GOT3 (cell line): ENCODE measurements around the gene EXT2.

Source experiments
- DNase-seq: peaks from one replicate; lab custom pipeline; 2025; ENCODE audit warnings: mixed read lengths; lab: John Stamatoyannopoulos, UW

Gene EXT2

DNA sequence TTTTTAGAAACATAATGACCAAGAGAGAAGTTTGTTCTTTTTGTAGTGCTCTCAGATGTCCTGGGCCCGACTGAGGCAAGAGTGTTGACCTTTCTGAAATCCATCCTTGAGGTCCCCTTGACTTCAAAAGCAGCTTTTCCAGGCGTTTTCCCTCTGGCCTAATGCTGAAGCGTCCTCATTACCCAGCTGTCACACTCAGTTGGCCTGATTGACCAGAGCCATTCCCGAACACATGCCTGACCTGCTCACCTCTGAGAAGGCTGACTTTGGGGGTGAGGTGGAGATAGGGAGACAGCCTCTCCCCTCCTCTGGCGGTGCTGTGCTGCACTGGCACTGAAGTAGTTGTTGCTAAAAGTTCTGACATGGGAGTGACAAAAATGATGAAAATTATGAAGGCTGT, 147.6 kb downstream of the EXT2 start:
- DNase-seq = no peak

DNA sequence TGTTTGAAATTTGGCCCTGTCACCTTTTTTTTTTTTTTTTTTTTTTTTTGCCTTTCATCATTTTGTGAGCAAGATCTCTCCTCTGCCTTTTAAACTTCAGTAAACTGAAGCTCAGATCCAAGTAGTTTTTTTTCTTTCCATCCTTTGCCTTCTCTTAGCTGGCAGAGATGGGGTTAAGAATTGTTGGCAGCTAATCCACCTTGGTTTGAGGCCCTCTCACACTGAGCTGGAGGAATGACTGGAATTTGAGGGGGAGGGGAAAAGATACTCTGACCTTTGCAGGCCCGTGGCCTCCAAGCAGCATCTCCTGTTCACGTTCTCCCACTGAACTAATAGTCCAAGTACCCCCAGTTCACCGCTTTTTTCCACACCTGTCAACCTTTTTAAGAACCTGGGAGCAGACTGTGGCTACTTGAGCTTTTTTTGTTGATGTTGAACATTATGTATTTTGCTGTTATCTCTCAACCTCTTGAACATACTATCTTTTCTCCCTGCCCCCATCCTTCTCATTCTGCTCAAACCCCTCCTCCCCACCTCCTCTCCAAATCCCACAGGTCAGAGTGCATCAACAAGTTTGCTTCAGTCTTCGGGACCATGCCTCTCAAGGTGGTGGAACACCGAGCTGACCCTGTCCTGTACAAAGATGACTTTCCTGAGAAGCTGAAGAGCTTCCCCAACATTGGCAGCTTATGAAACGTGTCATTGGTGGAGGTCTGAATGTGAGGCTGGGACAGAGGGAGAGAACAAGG, 148.3 kb downstream of the EXT2 start:
- DNase-seq = no peak

DNA sequence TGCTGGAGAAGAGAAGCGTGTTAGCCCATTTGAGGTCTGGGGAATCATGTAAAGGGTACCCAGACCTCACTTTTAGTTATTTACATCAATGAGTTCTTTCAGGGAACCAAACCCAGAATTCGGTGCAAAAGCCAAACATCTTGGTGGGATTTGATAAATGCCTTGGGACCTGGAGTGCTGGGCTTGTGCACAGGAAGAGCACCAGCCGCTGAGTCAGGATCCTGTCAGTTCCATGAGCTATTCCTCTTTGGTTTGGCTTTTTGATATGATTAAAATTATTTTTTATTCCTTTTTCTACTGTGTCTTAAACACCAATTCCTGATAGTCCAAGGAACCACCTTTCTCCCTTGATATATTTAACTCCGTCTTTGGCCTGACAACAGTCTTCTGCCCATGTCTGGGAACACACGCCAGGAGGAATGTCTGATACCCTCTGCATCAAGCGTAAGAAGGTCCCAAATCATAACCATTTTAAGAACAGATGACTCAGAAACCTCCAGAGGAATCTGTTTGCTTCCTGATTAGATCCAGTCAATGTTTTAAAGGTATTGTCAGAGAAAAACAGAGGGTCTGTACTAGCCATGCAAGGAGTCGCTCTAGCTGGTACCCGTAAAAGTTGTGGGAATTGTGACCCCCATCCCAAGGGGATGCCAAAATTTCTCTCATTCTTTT, 149.3 kb downstream of the EXT2 start:
- DNase-seq = no peak

DNA sequence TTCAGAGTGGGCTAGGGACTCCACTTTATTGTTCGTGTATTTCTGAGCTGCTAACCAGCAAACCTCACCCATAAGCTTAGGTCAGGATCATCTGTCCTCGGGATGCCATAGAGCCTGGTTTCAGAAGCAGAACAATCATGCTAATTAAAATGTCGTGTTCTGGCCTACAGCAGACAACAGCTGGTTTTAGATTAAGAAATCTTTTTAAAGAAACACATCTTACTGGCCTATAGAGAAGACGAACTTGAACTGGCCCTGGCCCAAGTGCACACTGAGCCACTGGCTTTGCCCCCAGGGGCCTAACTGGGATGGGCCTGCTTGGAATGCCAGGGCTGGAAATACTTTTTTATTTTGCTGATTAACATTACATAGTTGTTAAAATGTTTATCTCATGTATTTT, 151.2 kb downstream of the EXT2 start:
- DNase-seq = no peak

DNA sequence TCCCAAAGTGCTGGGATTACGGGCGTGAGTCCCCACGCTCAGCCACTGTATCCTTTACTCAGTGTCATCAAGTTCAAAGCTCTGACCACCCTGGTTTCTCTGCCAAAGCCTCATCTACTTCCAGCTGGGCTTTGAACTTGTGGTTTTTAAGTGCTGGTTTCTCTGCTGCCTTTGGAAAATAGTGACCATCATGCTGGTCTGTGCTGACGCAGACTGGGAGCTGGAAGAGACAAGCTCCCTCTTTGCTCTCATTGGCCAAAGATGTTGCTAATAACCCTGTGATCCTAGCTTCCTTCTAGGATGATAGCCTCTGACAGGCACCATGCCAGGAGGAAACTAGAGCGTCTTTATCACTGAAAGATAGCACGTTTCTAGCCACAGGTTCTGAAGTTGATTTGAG, 152.0 kb downstream of the EXT2 start:
- DNase-seq = no peak

DNA sequence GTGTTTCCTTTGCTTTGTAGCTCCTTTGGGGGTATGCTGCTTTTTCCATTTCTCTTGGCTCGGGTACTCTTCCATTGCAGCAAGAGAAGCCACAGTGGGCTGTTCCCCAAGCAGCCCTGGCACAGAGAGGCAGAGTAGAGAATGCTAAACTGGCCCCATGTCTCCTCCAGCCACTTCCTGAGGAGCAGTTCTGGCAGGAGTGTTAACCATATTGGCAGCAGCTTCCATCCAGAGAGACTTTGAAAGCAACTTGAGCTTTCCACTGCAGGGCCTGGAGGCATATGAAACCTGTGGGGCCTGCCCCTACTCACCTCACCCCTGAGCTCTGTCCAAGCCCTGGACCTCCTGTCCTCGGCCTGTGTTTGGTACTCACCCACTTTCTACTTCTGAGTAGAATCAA, 152.6 kb downstream of the EXT2 start:
- DNase-seq = no peak

DNA sequence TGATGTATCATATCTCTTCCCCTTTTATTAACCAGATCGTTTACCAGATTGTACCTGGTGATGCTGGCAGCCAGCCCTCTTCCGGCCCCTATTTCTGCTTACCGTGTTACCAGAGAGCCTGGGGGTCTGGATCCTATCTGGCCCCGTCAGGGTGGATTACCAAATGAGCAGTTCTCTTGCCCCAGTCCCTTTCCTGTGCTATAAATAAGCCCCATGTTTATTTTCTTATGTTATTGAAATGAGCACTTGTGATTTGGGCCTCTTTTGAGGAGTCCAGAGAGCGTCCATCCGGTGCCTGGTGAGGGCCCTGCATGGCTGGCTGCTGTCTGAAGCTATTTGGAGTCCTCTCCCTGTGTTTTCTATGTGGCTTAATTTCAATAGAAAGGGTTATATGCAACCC, 154.9 kb downstream of the EXT2 start:
- no peak for DNase-seq

DNA sequence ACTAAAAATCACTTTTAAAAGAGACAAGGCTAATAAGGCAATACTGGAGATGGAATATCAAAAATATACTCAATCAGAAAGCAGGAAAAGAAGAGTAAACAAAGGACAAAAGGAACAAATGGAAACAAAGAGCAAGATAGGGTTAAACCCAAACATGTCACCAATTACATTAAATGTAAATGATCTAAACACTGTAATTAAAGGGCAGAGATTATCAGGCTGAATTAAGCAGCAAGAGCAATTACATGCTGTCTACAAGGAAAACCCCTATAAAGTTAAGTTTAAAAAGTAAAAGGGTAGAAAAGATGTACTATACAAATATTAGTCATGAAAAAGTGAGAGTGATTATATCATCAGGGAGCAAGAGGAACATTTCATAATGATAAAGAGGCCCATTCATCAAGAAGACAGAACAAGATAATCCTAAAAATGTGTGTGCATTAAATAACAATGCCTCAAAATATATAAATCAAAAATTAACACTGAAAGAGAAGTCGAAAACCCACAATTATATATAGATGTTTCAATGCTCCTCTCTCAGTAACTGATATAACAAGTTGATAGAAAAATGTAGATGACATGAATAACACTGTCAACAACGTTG, 157.6 kb downstream of the EXT2 start:
- DNase-seq = no peak

DNA sequence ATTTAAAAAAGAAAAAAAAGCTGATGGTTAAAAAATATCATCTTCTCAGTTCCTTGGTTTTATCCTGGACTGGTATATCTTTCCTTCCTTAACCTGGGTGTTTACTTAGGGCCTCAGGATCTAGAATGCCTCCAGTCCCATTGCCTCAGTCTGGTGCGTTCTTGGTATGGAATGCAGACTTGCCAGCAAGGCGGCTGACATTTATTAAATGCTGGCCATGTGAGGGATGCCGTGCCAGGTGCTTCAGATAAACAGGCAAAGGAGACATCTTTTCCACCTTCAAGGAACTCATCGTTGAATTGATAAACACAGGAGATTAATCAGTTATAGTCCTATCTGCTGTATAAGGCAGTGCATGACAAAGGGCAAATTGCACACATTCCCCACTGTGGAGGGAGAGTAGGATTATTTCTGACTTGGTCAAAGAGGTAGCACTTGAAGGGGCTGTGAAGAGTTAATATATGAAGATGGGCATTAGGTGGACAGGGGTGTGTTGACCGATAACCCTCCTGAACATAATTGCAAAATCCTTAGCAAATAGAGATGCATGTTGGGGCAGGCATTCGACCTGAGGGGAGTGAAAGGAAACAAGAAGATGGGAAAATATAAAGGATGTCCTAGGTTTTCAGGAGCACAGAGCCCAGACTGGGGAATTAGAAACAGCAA, 160.1 kb downstream of the EXT2 start:
- DNase-seq = no peak

DNA sequence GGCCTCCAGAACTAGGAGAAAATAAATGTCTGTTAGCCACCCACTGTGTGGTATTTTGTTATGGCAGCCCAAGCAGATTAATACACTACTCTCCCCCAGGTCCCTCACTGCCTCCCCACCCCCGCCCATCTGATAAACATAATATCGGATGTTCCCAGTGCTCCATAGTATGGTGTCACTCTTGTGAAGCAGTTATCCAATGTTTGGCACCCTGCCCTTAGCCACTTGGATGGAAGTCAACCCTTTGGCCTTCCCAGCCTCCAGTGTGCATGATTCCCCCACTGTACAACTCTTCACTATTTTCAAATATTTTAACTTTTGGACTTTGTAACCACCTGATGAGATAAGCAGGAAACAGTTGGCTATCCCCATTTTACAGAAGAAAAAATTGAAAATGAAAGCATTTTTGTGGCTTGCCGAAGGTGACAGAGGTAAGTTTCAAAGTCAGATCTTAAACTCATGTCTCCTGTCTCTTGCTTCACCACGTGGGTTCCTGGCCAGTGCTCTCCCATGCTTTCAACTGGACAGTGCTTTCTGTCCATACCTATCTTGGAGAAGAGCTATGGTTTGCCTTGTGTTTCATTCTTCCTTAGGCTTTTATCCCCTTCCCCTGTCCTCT, 161.3 kb downstream of the EXT2 start:
- no peak for DNase-seq

DNA sequence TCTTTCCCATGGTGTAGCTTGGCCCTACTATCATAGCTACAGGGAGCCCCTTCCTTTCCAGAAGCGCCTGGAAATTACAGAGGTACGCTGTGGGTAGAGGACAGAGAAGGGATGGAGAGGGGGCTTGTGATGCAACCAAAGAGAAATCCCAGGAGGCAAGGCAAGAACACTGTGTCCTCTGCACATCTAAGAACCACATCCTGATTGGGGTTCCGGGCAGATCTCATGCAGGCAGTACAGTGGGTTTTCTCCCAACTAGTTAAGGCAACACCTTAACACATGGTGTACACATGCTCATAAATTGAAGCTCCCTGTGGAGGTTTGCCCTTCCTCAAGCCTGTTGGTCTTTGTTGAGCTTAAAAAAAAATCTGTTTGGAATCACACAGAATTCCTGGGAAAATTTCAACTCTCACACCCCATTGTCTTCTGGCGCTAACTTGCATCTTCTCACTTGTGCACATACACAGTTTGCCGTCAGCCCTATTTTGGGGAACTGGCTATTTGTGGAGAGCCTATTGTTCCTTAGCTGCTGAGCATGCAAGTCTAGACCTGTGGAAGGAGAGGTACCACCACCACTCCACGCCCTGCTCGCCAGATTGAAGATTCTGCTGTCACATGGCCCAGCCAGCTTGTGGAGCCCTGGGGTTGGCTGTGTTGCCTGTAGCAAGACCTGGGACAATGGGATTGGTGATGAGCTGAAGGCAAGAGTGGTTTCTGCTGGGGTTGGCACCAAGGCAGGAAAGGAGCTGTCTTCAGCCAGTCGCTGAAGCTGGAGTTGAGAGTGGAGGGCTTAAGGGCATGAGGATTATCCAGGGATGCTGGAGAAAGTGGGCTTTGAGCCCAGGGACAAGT, 162.1 kb downstream of the EXT2 start:
- no peak for DNase-seq

DNA sequence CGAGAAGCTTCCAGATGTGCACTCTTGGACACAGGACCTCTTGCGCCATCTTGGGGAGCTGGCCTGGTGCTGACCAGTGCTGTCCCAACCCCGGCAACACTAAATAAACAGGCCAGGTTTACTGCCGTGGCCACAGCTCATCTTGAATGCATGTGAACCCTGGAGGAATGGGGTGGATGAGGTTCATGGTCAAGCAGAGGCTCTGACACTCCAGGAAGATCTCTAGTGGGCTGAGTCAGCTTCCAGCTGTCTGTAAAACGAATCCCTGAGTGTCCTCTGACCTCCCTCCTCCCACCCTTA, 162.7 kb downstream of the EXT2 start:
- DNase-seq = no peak

DNA sequence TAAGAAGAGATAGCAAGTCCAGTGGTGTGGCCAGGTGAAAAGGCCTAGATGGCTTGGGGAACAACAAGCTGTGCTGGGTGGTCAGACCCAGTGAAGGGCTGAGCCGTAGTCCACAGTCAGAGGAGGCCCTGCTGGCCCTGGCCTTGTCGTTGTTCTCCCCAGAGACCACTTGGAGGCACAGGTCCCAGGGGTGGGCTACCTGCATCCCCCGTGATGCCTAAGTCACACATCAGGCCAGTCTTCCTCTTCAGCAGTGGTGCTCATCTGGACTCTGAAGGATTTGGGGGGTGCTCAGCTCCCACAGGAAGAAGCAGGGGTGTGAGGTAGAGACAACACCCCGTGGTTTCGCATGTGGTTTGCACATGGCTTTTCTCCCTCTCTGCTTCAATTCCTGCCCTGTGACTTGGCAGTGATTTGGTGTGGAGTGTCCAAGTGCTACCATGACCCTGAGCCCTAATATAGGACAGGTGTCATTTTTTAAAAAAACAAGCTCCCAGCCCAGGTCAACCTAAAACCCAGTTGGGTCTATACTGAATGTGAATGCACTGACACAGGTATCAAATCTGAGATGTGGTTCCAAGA, 163.5 kb downstream of the EXT2 start:
- no peak for DNase-seq

DNA sequence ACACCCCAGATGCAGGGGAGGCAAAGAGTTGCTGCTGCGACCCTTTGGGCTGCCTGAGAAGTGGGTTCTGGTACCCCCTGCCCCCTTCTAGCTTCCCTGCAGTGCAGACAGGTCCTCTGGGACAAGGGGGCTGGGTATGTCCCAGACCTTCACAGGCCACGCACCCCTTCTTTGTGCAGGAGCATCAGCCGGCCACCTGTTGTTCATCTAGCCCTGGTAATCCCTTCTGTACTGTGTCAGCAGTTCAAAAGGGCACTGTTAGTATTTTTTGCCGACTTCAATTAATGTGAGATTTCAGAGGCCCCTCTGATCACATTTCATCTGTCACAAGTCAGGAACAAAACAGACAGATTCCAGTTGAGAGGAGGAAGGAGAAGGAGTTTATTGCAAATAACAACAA, 164.6 kb downstream of the EXT2 start:
- DNase-seq = no peak

DNA sequence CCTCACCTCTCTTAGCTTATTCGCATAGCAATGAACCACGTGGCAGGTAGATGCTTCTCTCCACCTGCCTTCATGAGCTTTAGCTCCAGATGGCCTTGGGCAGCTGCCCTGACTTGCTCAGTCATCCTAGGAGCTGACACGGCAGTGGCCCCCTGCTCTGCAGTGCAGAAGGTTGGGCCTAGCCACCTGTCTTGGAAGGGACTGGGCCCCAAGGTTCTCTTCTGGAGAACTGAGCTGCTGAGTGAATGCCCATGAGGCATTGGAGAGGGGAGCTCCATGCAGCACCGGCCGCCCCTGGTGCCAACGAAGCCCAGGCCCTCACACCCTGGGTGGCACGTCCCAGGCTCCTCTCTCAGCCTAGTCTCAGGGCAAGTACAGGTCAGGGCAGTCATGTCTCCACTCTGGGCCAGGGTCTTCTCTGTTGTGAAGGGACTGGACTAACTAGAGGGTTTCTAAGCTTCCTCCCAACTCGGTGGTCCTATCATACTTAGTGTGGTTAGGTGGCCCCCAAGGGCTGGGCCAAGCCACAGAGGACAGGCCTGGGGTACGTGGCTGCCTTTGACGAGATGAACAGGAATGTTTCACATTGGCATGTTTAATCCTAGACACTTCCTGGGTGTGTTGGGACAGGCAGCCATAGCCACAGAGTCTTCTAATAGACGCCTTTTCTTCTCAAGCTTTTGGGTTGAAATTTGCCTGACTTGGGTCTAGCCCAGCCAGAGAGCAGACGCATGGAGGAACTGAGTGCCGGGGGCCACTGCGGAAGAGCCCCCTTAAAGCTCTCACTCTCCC, 166.5 kb downstream of the EXT2 start:
- no peak for DNase-seq

DNA sequence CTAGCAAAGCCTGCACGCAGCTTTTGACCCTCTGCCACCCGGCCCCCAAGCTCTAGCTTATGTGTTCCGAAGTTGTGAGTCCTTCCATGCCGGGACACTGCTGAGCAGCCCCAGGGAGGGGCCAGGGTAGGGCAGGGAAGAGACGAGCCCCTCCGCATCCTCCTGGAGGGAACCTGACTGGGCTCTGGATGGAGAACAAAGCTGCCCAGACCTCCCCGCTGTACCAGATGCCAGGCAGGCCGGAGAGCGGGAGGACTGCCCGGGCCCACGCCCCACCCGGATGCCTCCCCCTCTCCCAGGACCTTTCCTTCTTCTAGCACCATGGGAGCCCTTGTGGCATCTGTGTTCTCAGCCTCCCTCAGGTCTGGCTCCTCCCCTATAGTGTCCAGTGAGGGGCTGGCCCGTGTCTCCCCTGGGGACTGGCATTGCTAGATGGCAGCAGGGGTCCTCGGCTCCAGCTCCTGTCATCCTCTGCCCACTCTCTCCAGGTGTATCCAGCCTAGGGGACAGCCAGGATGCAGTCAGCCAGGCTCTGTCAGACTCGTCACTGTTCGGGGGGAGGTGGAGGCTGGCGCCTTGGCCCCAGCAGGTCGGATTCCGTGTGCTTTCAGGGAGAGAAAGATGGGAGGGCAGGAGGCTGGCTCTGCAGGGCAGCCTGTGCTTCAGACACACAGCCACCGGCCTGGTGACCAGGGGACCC, 168.4 kb downstream of the EXT2 start:
- no peak for DNase-seq

DNA sequence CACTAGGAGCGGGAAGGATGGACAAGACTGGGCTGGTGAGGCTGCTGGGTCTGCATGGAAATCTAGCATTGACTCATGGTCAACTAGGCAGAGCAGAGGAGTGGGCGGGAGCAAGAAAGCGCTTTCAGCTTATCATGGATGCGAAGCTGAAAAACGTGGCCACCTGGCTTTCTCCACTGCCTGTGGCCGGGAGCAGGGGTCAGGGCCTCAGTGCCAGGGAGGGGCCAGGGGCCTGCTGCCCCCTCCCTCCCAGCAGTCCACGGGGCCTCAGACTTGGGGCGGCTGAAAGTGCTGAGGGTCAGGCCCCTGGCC, 168.9 kb downstream of the EXT2 start:
- DNase-seq = no peak

DNA sequence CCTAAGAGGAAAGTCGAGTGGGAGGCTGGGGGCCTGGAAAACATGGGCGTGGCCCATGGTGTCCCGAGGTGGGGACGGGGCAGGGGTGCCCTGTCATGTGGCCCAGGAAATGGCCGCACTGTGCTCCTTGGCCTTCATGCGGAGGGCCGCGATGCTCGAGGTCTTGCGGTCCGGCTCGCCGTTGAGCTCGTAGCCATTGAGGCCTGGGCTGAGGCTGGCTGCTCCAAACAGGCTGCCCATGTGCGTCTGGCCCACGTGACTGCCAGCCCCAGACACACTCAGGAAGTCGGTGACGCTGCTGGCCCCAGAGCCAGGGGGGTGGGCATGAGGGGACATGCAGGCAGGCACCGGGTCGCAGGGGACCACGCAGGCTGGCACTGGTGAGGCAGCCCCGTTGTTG, 169.3 kb downstream of the EXT2 start:
- no peak for DNase-seq

DNA sequence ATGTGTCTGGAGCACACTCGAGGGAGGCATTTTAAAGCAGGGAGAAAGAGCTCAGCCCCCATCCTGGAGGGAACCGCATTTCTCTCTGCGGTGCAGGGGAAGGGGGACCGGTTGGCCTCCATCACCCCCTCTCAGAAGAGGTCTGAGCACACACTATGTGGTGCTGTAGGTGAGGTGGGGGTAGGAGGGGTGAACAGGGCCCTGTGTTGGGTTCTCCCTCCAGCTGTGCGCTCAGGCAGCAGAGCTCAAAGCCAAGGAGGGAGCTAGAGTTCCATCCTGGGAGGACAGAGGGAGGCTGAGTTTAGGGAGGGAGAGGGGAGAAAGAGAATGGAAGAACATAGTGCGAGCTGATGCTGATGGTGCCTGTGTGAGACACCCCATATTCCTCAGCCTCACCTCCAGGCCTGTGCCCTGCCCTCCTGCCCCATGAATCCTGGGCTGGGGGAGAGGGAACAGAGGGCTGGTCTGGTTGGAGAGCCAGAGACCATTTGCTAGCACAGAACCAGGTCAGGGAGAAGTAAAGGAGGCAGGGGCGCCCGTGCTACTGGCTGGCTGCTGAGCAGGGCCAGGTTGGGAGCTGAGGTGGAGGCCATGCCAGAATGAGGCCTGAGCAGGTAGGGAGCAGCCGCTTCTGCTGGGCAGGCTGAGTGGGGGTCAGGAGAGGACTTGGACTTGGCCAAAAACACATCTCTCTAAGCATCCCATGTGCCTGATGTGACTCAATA, 170.7 kb downstream of the EXT2 start:
- no peak for DNase-seq
